GM19238 (cell line): ENCODE data around the gene OR3A2.
"Not testable (repeated sequence)": the region's sequence is repeated elsewhere in the genome, so short reads cannot be mapped to it uniquely, and the experiment has no call there.

Experiments used
- DNase-seq: peaks from one replicate; pipeline ENCODE4 v3.0.0; 2011; ENCODE audit warnings: low spot score; ENCODE audit not compliant: insufficient read length

The OR3A2 gene

GRCh38 chr17:3293548-3293947, 92.6 kb downstream of the OR3A2 start:
- DNase-seq = not testable (repeated sequence)

- DNase-seq = no peak
Observed at GRCh38 chr17:3282901-3283300, 103.2 kb downstream of the OR3A2 start.

- DNase-seq = no peak
Observed at GRCh38 chr17:3276126-3276525, 110.0 kb downstream of the OR3A2 start.

GRCh38 chr17:3271072-3271848, 114.8 kb downstream of the OR3A2 start:
- no peak for DNase-seq

- DNase-seq = no peak
Observed at GRCh38 chr17:3260600-3260999, 125.5 kb downstream of the OR3A2 start.

GRCh38 chr17:3260163-3260562, 125.9 kb downstream of the OR3A2 start:
- DNase-seq = no peak

- DNase-seq = no peak
Observed at GRCh38 chr17:3256575-3256974, 129.5 kb downstream of the OR3A2 start.

- not testable (repeated sequence) for DNase-seq
Observed at GRCh38 chr17:3249013-3249412, 137.1 kb downstream of the OR3A2 start.

- DNase-seq = not testable (repeated sequence)
Observed at GRCh38 chr17:3244841-3245240, 141.3 kb downstream of the OR3A2 start.

- DNase-seq = not testable (repeated sequence)
Observed at GRCh38 chr17:3241044-3241443, 145.1 kb downstream of the OR3A2 start.

GRCh38 chr17:3238685-3239084, 147.4 kb downstream of the OR3A2 start:
- not testable (repeated sequence) for DNase-seq

- not testable (repeated sequence) for DNase-seq
Observed at GRCh38 chr17:3232300-3232699, 153.8 kb downstream of the OR3A2 start.
